Hepatocyte (in vitro differentiated cells): ENCODE measurements around the gene FRS2.

Source experiments
- CTCF ChIP-seq: fragments of 200-600 bp; sonication (generic); IDR thresholded peaks from 2 replicates; pipeline ENCODE4 v1.5.1; 2016; ENCODE audit warnings: antibody characterized with exemption, mild to moderate bottlenecking; ENCODE audit not compliant: poor library complexity
- EZH2 ChIP-seq: fragments of 200-600 bp; sonication (generic); IDR thresholded peaks from 2 replicates; pipeline ENCODE4 v1.6.1; 2016; ENCODE audit warnings: antibody characterized with exemption, mild to moderate bottlenecking, borderline replicate concordance
- EZH2phosphoT487 ChIP-seq: fragments of 200-600 bp; sonication (generic); IDR thresholded peaks from one replicate; pipeline ENCODE4 v1.6.1; 2018; ENCODE audit warnings: antibody characterized with exemption, mild to moderate bottlenecking, low read depth, moderate library complexity; ENCODE audit not compliant: unreplicated experiment, severe bottlenecking

GRCh38 chr12:69479675-69480074, 9.5 kb downstream of the FRS2 start:
- TF ChIP-seq CTCF (no peak), EZH2 (no peak), EZH2phosphoT487 (no peak)
